ENCODE results near the gene DMXL1. TPM values are rescaled to one million over a fixed set of nuclear protein-coding genes. Genes with fewer than 3 reads are reported as not detected.
"Not testable (repeated sequence)": the region's sequence is repeated elsewhere in the genome, so short reads cannot be mapped to it uniquely, and the experiment has no call there.

Gene DMXL1
- total RNA-seq, 2 experiments from 2014 or later: 28.4 to 29.1 TPM

DNA sequence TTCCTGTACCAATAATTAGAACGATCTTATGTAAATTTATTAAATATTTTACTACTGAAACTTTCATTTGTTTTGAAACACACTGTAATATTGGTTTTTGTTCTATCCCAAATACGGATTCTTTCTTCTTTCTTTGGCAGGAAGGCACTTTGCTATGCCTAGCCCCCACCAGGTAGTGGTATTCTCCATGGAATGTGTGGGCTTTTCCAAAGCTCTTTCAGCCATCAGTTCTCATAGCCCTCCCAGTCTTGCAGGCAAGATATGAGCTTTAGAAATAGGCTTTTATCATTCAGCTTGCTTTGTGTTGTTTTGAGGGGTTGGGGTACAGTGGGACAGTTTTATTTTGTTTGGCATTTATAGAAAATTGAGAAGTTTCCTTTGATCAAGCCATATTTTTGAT lies 107.5 kb downstream of the DMXL1 start:
- no peak for DNase-seq
- ATAC-seq (ENCODE audit: poor library complexity): no peak
- Mint-ChIP-seq H3K36me3 (ENCODE audit: low read depth) (peaks cover 42% of the 10 kb centered on the region), H3K4me3 (no peak overlapping the region), H3K9me3 (no peaks in the 10 kb centered on the region), H3K27ac (no peak overlapping the region), H3K4me1 (ENCODE audit: low read depth) (no peaks in the 10 kb centered on the region), H3K27me3 (no peaks in the 10 kb centered on the region)
- ChIA-PET CTCF (interaction anchor here (0.7 to 1.2 kb wide), 2 partner anchors 22 to 257 kb away, joined by 3 read pairs; no protein-coding TSS in a partner anchor), POLR2A (interaction anchor here (0.9 kb wide), 1 partner anchor 10 kb away, joined by 3 read pairs; no protein-coding TSS in a partner anchor)
- H3K4me1 ChIP-seq (ENCODE audit: insufficient read depth, low read length): no peaks in the 10 kb centered on the region
- no peaks in the 10 kb centered on the region for H3K27me3 ChIP-seq (ENCODE audit: control insufficient read depth in 1 of 2, insufficient read depth in 2 of 2, low read length in 2 of 2)
- H3K27ac ChIP-seq (ENCODE audit: low read depth in 1 of 2, low read length in 2 of 2): no peak overlapping the region
- TF ChIP-seq, protein P1, sequence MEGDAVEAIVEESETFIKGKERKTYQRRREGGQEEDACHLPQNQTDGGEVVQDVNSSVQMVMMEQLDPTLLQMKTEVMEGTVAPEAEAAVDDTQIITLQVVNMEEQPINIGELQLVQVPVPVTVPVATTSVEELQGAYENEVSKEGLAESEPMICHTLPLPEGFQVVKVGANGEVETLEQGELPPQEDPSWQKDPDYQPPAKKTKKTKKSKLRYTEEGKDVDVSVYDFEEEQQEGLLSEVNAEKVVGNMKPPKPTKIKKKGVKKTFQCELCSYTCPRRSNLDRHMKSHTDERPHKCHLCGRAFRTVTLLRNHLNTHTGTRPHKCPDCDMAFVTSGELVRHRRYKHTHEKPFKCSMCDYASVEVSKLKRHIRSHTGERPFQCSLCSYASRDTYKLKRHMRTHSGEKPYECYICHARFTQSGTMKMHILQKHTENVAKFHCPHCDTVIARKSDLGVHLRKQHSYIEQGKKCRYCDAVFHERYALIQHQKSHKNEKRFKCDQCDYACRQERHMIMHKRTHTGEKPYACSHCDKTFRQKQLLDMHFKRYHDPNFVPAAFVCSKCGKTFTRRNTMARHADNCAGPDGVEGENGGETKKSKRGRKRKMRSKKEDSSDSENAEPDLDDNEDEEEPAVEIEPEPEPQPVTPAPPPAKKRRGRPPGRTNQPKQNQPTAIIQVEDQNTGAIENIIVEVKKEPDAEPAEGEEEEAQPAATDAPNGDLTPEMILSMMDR (IDR thresholded peaks at IDR 0.05): no peak
- no peak overlapping the region for H3K4me3 ChIP-seq (ENCODE audit: low read length)
- no peaks in the 10 kb centered on the region for H3K9me3 ChIP-seq (ENCODE audit: control insufficient read depth in 1 of 2, insufficient read depth in 1 of 2, low read length in 2 of 2)
- peaks cover 10% of the 10 kb centered on the region for H3K36me3 ChIP-seq (ENCODE audit: insufficient read depth, low read length)
- intact Hi-C loops (cut with DNase I, micrococcal nuclease): no loop called here

- Mint-ChIP-seq H3K27me3 (no peaks in the 10 kb centered on the region), H3K4me3 (no peak overlapping the region), H3K36me3 (ENCODE audit: low read depth) (peaks cover 40% of the 10 kb centered on the region), H3K4me1 (ENCODE audit: low read depth) (no peaks in the 10 kb centered on the region), H3K9me3 (no peaks in the 10 kb centered on the region), H3K27ac (no peak overlapping the region)
- Histone ChIP-seq H3K4me1 (ENCODE audit: insufficient read depth, low read length) (no peaks in the 10 kb centered on the region), H3K27ac (ENCODE audit: low read depth in 1 of 2, low read length in 2 of 2) (no peak overlapping the region), H3K27me3 (ENCODE audit: control insufficient read depth in 1 of 2, insufficient read depth in 2 of 2, low read length in 2 of 2) (no peaks in the 10 kb centered on the region), H3K4me3 (ENCODE audit: low read length) (no peak overlapping the region), H3K9me3 (ENCODE audit: control insufficient read depth in 1 of 2, insufficient read depth in 1 of 2, low read length in 2 of 2) (no peaks in the 10 kb centered on the region), H3K36me3 (ENCODE audit: insufficient read depth, low read length) (peaks cover 10% of the 10 kb centered on the region)
- ChIA-PET CTCF (interaction anchor here (0.6 to 1.5 kb wide), 3 partner anchors 12 to 192 kb away, joined by 3 to 7 read pairs (median 3); partner anchors contain the start of gene DTWD2), POLR2A (no interaction called here)
- no peak for DNase-seq
- intact Hi-C loops (cut with DNase I, micrococcal nuclease): no loop called here
- TF ChIP-seq, protein P1 (IDR thresholded peaks at IDR 0.05): no peak
- no peak for ATAC-seq (ENCODE audit: poor library complexity)
Measured at GRCh38 chr5:119179857-119180641, 109.2 kb downstream of the DMXL1 start.

GRCh38 chr5:119185512-119185911 lies 114.6 kb downstream of the DMXL1 start:
- intact Hi-C loops (cut with DNase I, micrococcal nuclease); H3K27ac ChIP-seq (ENCODE audit: low read depth in 1 of 2, low read length in 2 of 2); H3K27me3 Mint-ChIP-seq; H3K27ac Mint-ChIP-seq; POLR2A ChIA-PET; DNase-seq; H3K36me3 ChIP-seq (ENCODE audit: insufficient read depth, low read length); H3K9me3 ChIP-seq (ENCODE audit: control insufficient read depth in 1 of 2, insufficient read depth in 1 of 2, low read length in 2 of 2); H3K27me3 ChIP-seq (ENCODE audit: control insufficient read depth in 1 of 2, insufficient read depth in 2 of 2, low read length in 2 of 2); H3K4me3 Mint-ChIP-seq; H3K4me3 ChIP-seq (ENCODE audit: low read length); CTCF ChIA-PET; H3K9me3 Mint-ChIP-seq; ATAC-seq (ENCODE audit: poor library complexity): not testable (repeated sequence)
- Mint-ChIP-seq H3K4me1 (ENCODE audit: low read depth) (peaks cover 31% of the 10 kb centered on the region), H3K36me3 (ENCODE audit: low read depth) (peaks cover 18% of the 10 kb centered on the region)
- H3K4me1 ChIP-seq (ENCODE audit: insufficient read depth, low read length): peaks cover 10% of the 10 kb centered on the region

All from CD4-positive, alpha-beta T cell (primary cell).